ENCODE measurements around the gene NDUFS6. TPM values are rescaled to one million over a fixed set of nuclear protein-coding genes. Genes with fewer than 3 reads are reported as not detected.

The NDUFS6 gene
- total and polyA plus RNA-seq, 2 experiments from 2014 or later, result 141 to 371 TPM

DNA sequence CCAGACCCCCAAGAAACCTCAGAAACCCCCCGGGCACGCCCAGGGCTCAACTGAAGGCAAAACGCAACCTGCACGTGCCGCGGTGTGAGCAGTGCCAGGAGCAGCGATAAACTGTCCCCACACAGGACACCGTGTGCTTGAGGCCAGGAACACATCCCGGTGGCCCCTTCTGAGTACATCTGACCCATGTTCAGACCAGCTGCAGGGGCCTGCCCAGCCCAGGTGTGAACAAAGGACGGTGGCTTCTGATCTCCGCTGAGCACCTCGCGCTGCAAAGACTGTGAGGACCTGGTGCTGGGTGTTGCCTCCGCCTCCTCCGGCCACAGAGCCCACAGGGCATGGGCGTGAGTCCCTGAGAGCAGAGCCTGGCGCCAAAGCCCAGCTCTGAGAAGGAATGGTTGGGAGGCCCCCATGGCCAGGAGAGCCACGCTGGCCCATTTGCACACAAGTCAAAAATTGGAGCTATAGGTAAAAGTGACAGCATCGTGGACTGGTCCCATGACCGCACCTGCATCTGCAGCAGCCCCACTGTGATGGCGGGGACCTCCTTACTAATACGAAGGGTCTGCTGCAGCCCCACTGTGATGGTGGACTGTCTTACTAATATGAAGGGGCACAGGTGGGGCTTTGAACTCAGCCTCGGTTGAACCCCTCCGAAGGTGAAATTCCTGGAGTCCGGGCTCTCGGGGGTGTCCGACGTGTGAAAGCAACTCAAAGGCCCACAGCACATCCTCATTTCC, 31.5 kb downstream of the NDUFS6 start:
- Histone ChIP-seq H3K4me3 (no peak overlapping the region), H3K4me1 (ENCODE audit: low read depth) (peaks cover 57% of the 10 kb centered on the region), H3K27ac (no peak overlapping the region), H3K27me3 (no peaks in the 10 kb centered on the region), H3K36me3 (no peaks in the 10 kb centered on the region), H3K9me3 (ENCODE audit: low read depth) (no peaks in the 10 kb centered on the region)
- TF ChIP-seq, protein P1, sequence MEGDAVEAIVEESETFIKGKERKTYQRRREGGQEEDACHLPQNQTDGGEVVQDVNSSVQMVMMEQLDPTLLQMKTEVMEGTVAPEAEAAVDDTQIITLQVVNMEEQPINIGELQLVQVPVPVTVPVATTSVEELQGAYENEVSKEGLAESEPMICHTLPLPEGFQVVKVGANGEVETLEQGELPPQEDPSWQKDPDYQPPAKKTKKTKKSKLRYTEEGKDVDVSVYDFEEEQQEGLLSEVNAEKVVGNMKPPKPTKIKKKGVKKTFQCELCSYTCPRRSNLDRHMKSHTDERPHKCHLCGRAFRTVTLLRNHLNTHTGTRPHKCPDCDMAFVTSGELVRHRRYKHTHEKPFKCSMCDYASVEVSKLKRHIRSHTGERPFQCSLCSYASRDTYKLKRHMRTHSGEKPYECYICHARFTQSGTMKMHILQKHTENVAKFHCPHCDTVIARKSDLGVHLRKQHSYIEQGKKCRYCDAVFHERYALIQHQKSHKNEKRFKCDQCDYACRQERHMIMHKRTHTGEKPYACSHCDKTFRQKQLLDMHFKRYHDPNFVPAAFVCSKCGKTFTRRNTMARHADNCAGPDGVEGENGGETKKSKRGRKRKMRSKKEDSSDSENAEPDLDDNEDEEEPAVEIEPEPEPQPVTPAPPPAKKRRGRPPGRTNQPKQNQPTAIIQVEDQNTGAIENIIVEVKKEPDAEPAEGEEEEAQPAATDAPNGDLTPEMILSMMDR (IDR thresholded peaks at IDR 0.05; ENCODE audit: low read depth, low read length), result no peak
- DNase-seq (ENCODE audit: low read depth in 1 of 2, low spot score in 1 of 2), result no peak

DNA sequence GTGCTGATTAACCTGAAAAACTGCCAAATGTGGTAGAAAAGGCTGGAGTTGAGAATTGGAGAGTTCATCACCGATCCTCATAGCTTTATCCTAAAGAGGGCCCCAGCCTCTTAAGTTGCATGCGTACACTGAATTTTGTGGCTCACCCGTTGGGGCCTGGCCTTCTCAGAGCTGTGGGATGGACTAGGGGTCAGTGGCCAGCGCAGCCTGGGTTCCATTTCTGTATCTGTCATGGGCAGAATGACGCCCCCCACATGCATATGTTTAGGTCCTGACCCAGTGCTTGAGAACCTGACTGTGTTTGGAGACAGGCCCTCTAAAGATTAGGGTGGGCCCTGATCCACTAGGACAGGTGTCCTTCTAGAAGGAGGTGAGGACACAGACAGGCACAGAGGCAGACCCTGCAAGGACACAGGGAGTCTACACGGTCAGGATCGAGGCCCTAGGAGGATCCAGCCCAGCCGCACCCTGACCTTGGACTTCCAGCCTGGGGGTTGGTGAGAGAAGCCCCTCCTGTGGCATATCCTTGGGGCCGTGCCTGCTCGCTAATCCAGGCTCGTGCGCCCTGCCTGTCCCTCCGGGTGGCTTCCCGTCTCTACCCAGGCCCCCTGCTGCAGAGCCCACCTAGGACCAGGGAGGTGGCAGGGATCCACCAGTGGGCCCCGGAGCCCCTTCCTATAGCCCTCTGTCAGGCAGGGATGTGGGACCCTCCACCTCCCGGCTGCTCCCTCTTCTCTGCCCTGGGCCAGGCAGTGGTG, 32.2 kb downstream of the NDUFS6 start:
- TF ChIP-seq, protein P1 (IDR thresholded peaks at IDR 0.05; ENCODE audit: low read depth, low read length), result no peak
- peak overlapping the region; percentile 100 for H3K27ac ChIP-seq
- H3K4me3 ChIP-seq, result no peak overlapping the region
- H3K36me3 ChIP-seq, result no peaks in the 10 kb centered on the region
- H3K27me3 ChIP-seq, result no peaks in the 10 kb centered on the region
- no peaks in the 10 kb centered on the region for H3K9me3 ChIP-seq (ENCODE audit: low read depth)
- peaks cover 65% of the 10 kb centered on the region for H3K4me1 ChIP-seq (ENCODE audit: low read depth)
- DNase-seq (ENCODE audit: low read depth in 1 of 2, low spot score in 1 of 2), result no peak

DNA sequence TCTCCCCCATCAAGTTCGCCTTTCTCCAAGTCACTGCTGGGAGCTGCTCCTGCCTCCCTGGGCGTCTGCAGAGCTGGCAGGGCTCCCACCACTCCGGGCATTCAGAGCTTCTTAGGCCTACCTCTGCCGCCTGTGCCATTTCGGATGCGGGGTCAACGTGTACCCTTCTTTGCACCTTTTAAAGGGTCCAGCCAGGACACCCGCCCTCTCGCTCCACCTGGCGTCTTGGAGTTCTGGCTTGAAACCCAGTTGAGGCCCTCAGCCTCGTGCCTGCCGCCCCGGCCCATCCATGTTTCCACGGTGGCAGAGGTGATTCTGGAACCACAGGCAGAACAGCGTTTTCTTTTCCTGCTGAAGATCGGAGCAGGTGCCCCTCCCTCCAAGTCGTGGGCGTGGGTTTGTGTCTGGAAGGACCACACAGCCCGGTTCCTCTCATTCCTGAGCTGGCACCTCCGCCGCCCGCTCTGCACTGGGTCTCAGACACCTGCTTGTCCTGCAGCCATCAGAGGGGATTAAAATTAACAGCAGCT, 32.9 kb downstream of the NDUFS6 start:
- no peak for DNase-seq (ENCODE audit: low read depth in 1 of 2, low spot score in 1 of 2)
- H3K27me3 ChIP-seq, result no peaks in the 10 kb centered on the region
- no peaks in the 10 kb centered on the region for H3K9me3 ChIP-seq (ENCODE audit: low read depth)
- TF ChIP-seq, protein P1 (IDR thresholded peaks at IDR 0.05; ENCODE audit: low read depth, low read length), result no peak
- H3K36me3 ChIP-seq, result no peaks in the 10 kb centered on the region
- H3K4me1 ChIP-seq (ENCODE audit: low read depth), result peaks cover 70% of the 10 kb centered on the region
- H3K27ac ChIP-seq, result peak overlapping the region; percentile 100
- H3K4me3 ChIP-seq, result no peak overlapping the region

- DNase-seq (ENCODE audit: low read depth in 1 of 2, low spot score in 1 of 2), result no peak
- Histone ChIP-seq H3K27me3 (no peaks in the 10 kb centered on the region), H3K9me3 (ENCODE audit: low read depth) (no peaks in the 10 kb centered on the region), H3K27ac (peak overlapping the region; percentile 100), H3K4me3 (no peak overlapping the region), H3K36me3 (no peaks in the 10 kb centered on the region), H3K4me1 (ENCODE audit: low read depth) (peaks cover 77% of the 10 kb centered on the region)
- TF ChIP-seq, protein P1 (IDR thresholded peaks at IDR 0.05; ENCODE audit: low read depth, low read length), result no peak
These were observed 33.7 kb downstream of the NDUFS6 start for GRCh38 chr5:1834721-1835429.

GRCh38 chr5:1835431-1835830, 34.2 kb downstream of the NDUFS6 start:
- Histone ChIP-seq H3K36me3 (no peaks in the 10 kb centered on the region), H3K9me3 (ENCODE audit: low read depth) (no peaks in the 10 kb centered on the region), H3K4me3 (no peak overlapping the region), H3K4me1 (ENCODE audit: low read depth) (peaks cover 82% of the 10 kb centered on the region), H3K27ac (peak overlapping the region; percentile 100), H3K27me3 (no peaks in the 10 kb centered on the region)
- DNase-seq (ENCODE audit: low read depth in 1 of 2, low spot score in 1 of 2), result no peak
- TF ChIP-seq, protein P1 (IDR thresholded peaks at IDR 0.05; ENCODE audit: low read depth, low read length), result no peak

All from cardiac muscle cell (in vitro differentiated cells and primary cell).